Urinary bladder (tissue), 4 donors: Measurements from ENCODE around the gene FOXN1. TPM values are rescaled to one million over a fixed set of nuclear protein-coding genes. Genes with fewer than 3 reads are reported as not detected.

Source experiments
- DNase-seq: peaks from one replicate; pipeline ENCODE4 v3.0.0-alpha.2; 2015; ENCODE audit errors: extremely low spot score
- H3K27ac ChIP-seq: one replicate; pipeline ENCODE4 v1.5.1; 2013; ENCODE audit warnings: low read depth, mild to moderate bottlenecking, moderate library complexity
- H3K36me3 ChIP-seq: one replicate; pipeline ENCODE4 v1.6.1; 2013; ENCODE audit warnings: mild to moderate bottlenecking, moderate library complexity; ENCODE audit not compliant: insufficient read depth
- H3K4me1 ChIP-seq: one replicate; pipeline ENCODE4 v1.6.1; 2013; ENCODE audit warnings: mild to moderate bottlenecking, moderate library complexity; ENCODE audit not compliant: insufficient read depth
- H3K4me3 ChIP-seq: one replicate; pipeline ENCODE4 v1.5.1; 2013; ENCODE audit warnings: low read depth, low read length
- WGBS: extraction: QIAGEN DNeasy Blood & Tissue Kit; methylation state at CpG from one replicate; pipeline ENCODE4 v1.1.7; 2013; 5-methylcytosine and 5-hydroxymethylcytosine counted together
- polyA plus RNA-seq: library from polyadenylated mRNA; stranded (reverse); fragments of 200-250 nt; gene quantifications from one replicate; pipeline ENCODE4 v1.2.3, GENCODE V29; 2013
- total RNA-seq: library from RNA; depleted of rRNA; stranded (reverse); fragments of >200 nt; gene quantifications from one replicate; pipeline ENCODE4 v1.2.3, GENCODE V29; 2014
- donor health status: healthy with polysubstance abuse.
- donor health status: healthy.

FOXN1 gene
- total and polyA plus RNA-seq, 2 donors = 0.11 to 0.13 TPM

- Histone ChIP-seq H3K4me1 (no peaks in the 10 kb centered on the region), H3K27ac (no peak overlapping the region), H3K4me3 (no peak overlapping the region), H3K36me3 (no peaks in the 10 kb centered on the region)
- WGBS = 58% methylated on average over 13 of the region's 13 CpGs
- no peak for DNase-seq
These were observed 5.3 kb upstream of the FOXN1 start for GRCh38 chr17:28500712-28501379.

- Histone ChIP-seq H3K4me3 (no peak overlapping the region), H3K4me1 (no peaks in the 10 kb centered on the region), H3K27ac (no peak overlapping the region), H3K36me3 (no peaks in the 10 kb centered on the region)
- DNase-seq = no peak
- WGBS = 66% methylated on average over 3 of the region's 3 CpGs
These were observed 4.5 kb upstream of the FOXN1 start for GRCh38 chr17:28501421-28502284.

- Histone ChIP-seq H3K4me3 (no peak overlapping the region), H3K4me1 (no peaks in the 10 kb centered on the region), H3K27ac (no peak overlapping the region), H3K36me3 (no peaks in the 10 kb centered on the region)
- no peak for DNase-seq
- WGBS = 39% methylated on average over 3 of the region's 3 CpGs
These were observed 2.7 kb upstream of the FOXN1 start for GRCh38 chr17:28503420-28503819.

GRCh38 chr17:28506763-28507487, 777 bp downstream of the FOXN1 start:
- Histone ChIP-seq H3K4me3 (no peak overlapping the region), H3K36me3 (no peaks in the 10 kb centered on the region), H3K27ac (no peak overlapping the region), H3K4me1 (no peaks in the 10 kb centered on the region)
- no peak for DNase-seq
- 65% methylated on average over 14 of the region's 14 CpGs for WGBS

- Histone ChIP-seq H3K27ac (peak overlapping the region; percentile 71), H3K36me3 (no peaks in the 10 kb centered on the region), H3K4me3 (no peak overlapping the region), H3K4me1 (no peaks in the 10 kb centered on the region)
- DNase-seq = no peak
- WGBS = 22% methylated on average over 24 of the region's 24 CpGs
These were observed 1.5 kb downstream of the FOXN1 start for GRCh38 chr17:28507567-28508203.

GRCh38 chr17:28508211-28508724, 2.1 kb downstream of the FOXN1 start:
- Histone ChIP-seq H3K36me3 (no peaks in the 10 kb centered on the region), H3K27ac (peak overlapping the region; percentile 40), H3K4me1 (no peaks in the 10 kb centered on the region), H3K4me3 (no peak overlapping the region)
- WGBS = 48% methylated on average over 11 of the region's 11 CpGs
- DNase-seq = no peak

GRCh38 chr17:28509789-28510188, 3.6 kb downstream of the FOXN1 start:
- WGBS = 73% methylated on average over 7 of the region's 7 CpGs
- H3K27ac ChIP-seq = no peak overlapping the region
- no peaks in the 10 kb centered on the region for H3K4me1 ChIP-seq
- no peak overlapping the region for H3K4me3 ChIP-seq
- no peak for DNase-seq
- H3K36me3 ChIP-seq = no peaks in the 10 kb centered on the region

GRCh38 chr17:28511858-28512461, 5.8 kb downstream of the FOXN1 start:
- H3K4me1 ChIP-seq = no peaks in the 10 kb centered on the region
- 68% methylated on average over 3 of the region's 3 CpGs for WGBS
- H3K36me3 ChIP-seq = no peaks in the 10 kb centered on the region
- DNase-seq = no peak
- no peak overlapping the region for H3K27ac ChIP-seq
- no peak overlapping the region for H3K4me3 ChIP-seq

- Histone ChIP-seq H3K27ac (no peak overlapping the region), H3K36me3 (no peaks in the 10 kb centered on the region), H3K4me3 (no peak overlapping the region), H3K4me1 (no peaks in the 10 kb centered on the region)
- DNase-seq = no peak
- 62% methylated on average over 7 of the region's 7 CpGs for WGBS
These were observed 7.3 kb downstream of the FOXN1 start for GRCh38 chr17:28513476-28513875.

- no peak for DNase-seq
- Histone ChIP-seq H3K27ac (no peak overlapping the region), H3K36me3 (no peaks in the 10 kb centered on the region), H3K4me1 (no peaks in the 10 kb centered on the region), H3K4me3 (no peak overlapping the region)
- 39% methylated on average over 16 of the region's 16 CpGs for WGBS
These were observed 8.4 kb downstream of the FOXN1 start for GRCh38 chr17:28514561-28515002.

- no peak for DNase-seq
- WGBS = 98% methylated on average over 1 of the region's 1 CpG
These were observed 9.4 kb downstream of the FOXN1 start for GRCh38 chr17:28515518-28515917.

GRCh38 chr17:28518132-28518531, 12.0 kb downstream of the FOXN1 start:
- WGBS = 71% methylated on average over 6 of the region's 6 CpGs
- H3K27ac ChIP-seq = no peak overlapping the region
- H3K4me3 ChIP-seq = no peak overlapping the region
- H3K36me3 ChIP-seq = no peaks in the 10 kb centered on the region
- no peak for DNase-seq
- H3K4me1 ChIP-seq = no peaks in the 10 kb centered on the region

More at GRCh38 chr17:28515518-28515917, 9.4 kb downstream of the FOXN1 start:
- Histone ChIP-seq H3K4me1 (no peaks in the 10 kb centered on the region), H3K27ac (no peak overlapping the region), H3K36me3 (no peaks in the 10 kb centered on the region), H3K4me3 (no peak overlapping the region)

GRCh38 chr17:28518578-28518977, 12.4 kb downstream of the FOXN1 start:
- no peaks in the 10 kb centered on the region for H3K36me3 ChIP-seq
- H3K4me3 ChIP-seq = no peak overlapping the region
- DNase-seq = no peak
- no peaks in the 10 kb centered on the region for H3K4me1 ChIP-seq
- H3K27ac ChIP-seq = no peak overlapping the region
- WGBS = 86% methylated on average over 7 of the region's 7 CpGs
